DND-41 (cell line): Measurements from ENCODE around the gene CCN5.

Experiments
- CTCF ChIP-seq: IDR thresholded peaks from 2 replicates; pipeline ENCODE4 v1.5.1; 2012; ENCODE audit warnings: borderline replicate concordance, low read length, moderate library complexity, mild to moderate bottlenecking; ENCODE audit not compliant: poor library complexity, severe bottlenecking; ENCODE audit errors: extremely low read depth
- EZH2 ChIP-seq: IDR thresholded peaks from 3 replicates; pipeline ENCODE4 v1.6.1; 2012; ENCODE audit warnings: borderline replicate concordance, low read depth, mild to moderate bottlenecking, moderate library complexity, low read length, inconsistent platforms; ENCODE audit not compliant: severe bottlenecking

DNA sequence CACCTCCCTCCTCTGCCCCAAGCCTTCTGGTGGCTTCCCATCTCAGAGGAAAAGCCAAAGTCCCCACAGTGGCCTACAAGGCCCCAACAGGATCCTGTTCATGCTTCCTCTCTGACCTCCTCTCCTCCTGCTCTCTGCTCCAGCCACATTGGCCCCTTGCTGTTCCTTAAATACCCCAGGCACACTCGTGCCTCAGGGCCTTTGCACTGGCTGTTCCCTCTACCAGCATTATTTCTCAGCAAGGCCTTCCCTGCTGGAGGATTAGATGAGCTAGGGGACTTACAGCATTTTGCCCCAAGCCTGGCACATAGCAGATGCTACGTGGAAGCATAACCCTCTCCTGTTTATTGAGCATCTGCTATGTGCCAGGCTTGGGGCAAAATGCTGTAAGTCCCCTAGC, 7.8 kb downstream of the CCN5 start:
- TF ChIP-seq EZH2 (no peak), CTCF (no peak)
